ENCODE results near the gene MRPL10.

DNA sequence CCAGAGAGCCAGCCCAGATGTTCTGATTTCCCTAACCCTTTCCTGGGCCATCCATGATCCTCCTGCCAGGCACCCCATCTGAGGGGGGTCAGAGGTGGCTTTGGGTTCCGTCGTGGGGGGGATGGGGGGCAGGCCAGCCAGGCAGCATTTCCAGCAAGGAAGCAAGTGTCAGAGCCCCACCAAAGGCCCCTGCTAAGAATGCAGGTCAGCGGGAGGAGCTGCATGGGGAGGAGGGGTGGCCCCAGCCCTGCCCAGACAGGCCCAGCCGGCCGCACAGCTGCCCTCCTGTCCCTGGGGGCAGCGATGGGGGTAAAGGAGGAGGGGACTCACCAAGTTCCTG lies 12.0 kb upstream of the MRPL10 start:
- no peak for TF ChIP-seq EZH2 (IDR thresholded peaks at IDR 0.05; ENCODE audit: low read length, missing control alignments)
- TF ChIP-seq, protein P1, sequence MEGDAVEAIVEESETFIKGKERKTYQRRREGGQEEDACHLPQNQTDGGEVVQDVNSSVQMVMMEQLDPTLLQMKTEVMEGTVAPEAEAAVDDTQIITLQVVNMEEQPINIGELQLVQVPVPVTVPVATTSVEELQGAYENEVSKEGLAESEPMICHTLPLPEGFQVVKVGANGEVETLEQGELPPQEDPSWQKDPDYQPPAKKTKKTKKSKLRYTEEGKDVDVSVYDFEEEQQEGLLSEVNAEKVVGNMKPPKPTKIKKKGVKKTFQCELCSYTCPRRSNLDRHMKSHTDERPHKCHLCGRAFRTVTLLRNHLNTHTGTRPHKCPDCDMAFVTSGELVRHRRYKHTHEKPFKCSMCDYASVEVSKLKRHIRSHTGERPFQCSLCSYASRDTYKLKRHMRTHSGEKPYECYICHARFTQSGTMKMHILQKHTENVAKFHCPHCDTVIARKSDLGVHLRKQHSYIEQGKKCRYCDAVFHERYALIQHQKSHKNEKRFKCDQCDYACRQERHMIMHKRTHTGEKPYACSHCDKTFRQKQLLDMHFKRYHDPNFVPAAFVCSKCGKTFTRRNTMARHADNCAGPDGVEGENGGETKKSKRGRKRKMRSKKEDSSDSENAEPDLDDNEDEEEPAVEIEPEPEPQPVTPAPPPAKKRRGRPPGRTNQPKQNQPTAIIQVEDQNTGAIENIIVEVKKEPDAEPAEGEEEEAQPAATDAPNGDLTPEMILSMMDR (conservative IDR thresholded peaks at IDR 0.05 in 1 of 2, IDR thresholded peaks at IDR 0.05 in 1 of 2; ENCODE audit: low read depth in 1 of 2, low read length in 2 of 2): no peak

Measured in fibroblast of lung (primary cell).